ENCODE results near the gene PPM1H. TPM values are rescaled to one million over a fixed set of nuclear protein-coding genes. Genes with fewer than 3 reads are reported as not detected.
"Not testable (repeated sequence)": the region's sequence is repeated elsewhere in the genome, so short reads cannot be mapped to it uniquely, and the experiment has no call there.

PPM1H gene
- total RNA-seq, 1 experiment from 2014 or later = 65.7 TPM

DNA sequence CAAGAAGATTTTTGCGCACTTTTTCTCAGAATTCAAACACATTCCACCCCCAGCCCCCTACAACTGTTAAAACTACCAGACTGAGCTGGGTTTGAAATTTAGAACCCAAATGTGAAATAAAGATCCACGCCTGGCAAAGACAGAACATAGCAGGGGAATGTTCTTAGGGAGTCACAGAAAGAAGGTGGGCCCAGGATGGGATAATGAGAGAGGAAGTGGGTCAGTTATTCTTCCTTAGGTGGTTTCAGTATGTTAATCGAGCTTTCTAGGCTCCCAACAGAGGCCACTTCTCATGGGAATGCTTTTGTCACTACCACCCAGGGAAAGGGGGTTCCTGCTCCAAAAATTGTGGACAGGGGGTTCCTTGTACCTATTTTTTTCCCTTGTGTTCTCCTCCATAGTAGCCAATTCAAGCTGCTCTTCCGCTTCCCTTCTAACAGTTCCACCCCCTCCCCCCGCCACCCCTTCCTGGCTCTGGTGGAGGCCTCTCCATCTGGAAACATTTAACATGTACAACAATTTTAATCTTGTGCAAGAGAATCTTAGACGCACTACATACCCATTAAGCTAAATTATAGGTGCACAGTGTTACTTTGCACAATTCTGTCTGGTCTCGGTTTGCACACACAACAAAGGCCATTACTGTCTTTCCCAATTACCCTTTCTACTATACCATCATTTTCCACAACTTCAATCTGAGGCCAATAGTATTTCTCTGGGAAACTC is 250.2 kb downstream of the PPM1H start:
- in situ Hi-C loops (cut with HindIII; ENCODE audit: low sequenced_read_pairs) = no loop called here
- DNase-seq (ENCODE audit: low spot score) = peak; percentile 59

DNA sequence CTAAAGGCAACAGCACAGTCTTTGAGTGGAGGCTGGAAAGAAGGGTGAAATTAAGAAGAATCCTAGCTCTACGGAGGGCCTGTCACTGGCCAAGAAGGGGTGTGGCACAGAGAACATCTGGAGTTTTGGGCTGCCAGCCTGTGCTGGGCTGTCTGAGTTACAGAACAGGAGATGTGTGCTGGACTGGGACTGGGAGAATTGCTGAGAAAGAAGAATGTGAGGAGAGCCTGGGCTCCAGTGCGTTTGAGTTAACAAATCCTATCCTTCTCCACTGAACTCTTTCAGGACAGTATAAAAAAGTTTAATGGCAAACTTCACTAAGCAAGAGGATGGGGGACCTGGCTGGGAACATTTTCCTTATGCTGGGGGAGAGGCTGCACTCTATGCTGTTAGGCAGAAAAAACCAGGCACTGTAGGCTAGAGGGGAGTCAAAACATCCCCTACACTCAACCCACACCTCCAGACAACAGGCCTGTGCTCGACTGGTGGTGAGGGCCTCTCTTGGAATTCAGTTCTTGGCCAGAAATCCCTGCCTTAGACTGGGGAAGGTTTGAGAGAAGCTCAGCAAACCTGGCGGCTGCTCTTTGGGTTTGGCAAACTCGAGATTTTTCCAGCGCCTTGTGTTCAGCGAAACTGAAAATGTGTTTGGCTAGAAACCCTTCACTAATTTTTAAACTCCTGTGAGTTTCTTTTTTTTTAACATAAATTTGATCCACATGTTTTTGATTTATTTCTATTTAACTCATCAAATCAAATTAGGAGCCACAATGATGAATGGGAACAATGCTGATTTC is 251.0 kb downstream of the PPM1H start:
- in situ Hi-C loops (cut with HindIII; ENCODE audit: low sequenced_read_pairs) = no loop called here

DNA sequence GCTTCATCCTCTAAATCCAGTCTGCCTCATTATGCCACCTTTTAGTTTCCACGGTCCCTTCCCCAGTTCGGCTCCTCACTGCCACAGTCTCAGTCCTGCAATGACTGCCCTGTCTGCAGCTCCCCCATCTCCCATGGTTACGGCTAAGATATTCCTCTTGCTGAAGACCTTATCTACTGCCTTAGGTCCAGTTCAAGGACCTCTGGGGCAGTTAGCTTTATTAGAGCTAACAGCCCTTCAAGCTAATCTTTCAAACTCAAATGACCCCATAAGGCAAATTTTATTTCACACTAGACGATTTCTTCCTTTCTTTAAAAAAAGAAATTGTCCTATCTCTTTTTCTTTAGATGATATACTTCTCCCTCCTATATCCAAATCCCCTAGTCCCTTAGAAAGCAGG is 253.6 kb downstream of the PPM1H start:
- in situ Hi-C loops (cut with HindIII; ENCODE audit: low sequenced_read_pairs) = no loop called here
- DNase-seq (ENCODE audit: low spot score) = no peak

More for the DNA sequence above, 251.0 kb downstream of the PPM1H start:
- peak; percentile 74 for DNase-seq (ENCODE audit: low spot score)

DNA sequence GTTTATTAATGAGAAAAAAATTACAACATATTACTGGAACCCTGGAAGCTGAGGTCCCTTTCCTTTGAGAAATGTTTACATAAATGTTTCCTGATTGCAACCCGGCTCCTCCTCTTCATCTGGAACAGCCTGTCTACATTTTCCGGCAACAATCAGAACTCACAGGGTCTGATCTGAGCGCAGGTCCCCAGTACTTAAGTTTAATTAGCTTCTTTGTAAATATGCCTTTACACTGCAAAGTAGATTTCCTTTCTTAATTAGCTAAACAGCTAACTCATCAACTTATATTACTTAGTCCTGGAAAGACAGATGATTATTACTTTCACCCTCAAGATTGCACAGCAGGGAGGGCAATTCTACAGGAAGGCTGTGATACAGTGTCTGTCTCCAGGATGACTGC is 255.3 kb downstream of the PPM1H start:
- no peak for DNase-seq (ENCODE audit: low spot score)
- in situ Hi-C loops (cut with HindIII; ENCODE audit: low sequenced_read_pairs) = no loop called here

DNA sequence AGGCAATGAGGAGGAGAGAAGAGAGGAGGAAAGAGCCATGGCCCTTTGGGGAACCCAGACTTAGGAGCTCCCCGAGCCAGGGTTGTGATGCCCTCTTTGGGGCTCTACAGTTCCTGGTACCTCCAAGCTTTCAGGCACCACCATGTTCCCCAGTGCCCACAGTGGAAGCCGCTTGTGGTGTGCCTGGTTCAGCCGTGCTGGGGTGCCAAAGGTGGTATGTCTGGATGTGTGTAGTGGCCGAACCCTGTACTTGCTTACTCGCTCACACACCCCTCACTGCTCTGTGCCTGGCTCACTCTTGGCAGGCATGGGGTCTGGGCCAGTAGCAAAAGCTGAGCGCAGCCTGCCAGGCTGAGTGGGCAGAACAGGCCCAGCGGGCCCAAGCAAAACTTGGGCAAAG is 257.6 kb downstream of the PPM1H start:
- no peak for DNase-seq (ENCODE audit: low spot score)
- in situ Hi-C loops (cut with HindIII; ENCODE audit: low sequenced_read_pairs) = no loop called here

DNA sequence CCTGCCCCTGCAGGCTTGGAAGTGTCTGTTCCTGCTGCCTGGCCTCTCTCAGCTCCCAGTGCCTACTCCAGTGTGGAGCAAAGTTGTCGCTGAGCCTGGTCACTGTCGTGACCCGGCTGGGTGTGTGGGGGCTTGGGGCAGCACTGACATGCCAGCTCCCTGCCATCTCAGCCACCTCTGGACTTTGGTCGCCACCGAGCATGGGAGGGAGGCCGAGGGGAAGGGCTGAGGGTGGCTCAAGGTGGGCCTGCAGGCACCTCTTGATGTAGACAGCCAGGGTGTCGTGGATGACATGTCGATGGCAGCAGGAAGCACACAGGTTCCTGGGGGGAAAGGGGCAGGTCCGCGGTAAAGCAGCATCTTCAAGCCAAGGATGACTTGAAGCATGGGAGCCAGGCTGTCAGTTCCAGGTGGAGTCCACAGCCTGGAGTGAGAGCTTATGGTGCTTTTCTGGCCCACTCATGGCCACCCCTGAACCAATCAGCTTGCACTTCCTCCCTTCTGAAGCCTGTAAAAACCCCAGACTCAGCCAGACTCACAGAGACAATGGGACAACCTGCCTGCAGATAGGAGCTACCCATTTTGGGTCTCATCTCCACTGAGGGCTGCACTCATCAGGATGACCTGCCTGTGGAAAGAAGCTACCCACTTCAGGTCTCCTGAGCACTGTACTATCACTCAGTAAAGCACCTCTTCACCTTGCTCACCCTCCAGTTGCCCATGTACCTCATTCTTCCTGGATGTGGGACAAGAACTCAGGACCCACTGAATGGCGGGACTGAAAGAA is 258.2 kb downstream of the PPM1H start:
- in situ Hi-C loops (cut with HindIII; ENCODE audit: low sequenced_read_pairs) = no loop called here
- no peak for DNase-seq (ENCODE audit: low spot score)

DNA sequence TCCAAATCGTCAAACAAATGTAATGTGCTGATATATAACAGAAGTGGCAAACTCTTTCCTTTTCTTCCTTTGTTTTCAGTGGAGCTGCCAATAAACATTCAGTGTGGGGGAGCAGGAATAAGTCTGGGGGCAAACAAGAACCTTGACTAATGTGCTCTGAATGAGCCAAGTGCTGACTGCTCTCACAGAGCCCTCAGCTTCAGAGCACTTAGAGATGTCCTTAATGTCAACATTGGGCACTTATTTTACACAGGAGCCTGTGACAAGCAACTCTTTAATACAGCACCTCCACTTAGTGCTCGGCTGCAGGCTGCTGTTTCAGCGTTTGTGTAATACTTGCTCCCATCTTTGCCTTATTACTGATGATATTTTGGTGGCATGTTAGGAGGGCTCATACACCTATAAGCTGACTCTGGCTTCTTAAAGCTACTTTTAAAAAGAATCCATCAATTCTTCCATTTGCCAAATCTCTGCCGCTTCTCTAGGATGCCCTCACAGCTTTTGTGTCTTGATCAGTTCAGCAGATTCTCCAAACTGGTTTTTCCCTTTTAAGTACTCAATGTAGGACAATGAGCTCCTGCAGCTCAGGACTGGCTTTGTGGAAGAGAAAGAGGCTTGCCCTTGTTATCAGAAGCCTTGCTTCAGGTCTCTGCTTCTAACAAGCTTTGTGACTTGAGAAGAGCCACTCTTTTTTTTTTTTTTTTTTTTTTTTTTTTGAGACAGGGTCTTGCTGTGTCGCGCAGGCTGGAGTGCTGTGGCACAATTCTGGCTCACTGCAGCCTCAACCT is 261.7 kb downstream of the PPM1H start:
- no peak for DNase-seq (ENCODE audit: low spot score)
- in situ Hi-C loops (cut with HindIII; ENCODE audit: low sequenced_read_pairs) = no loop called here

DNA sequence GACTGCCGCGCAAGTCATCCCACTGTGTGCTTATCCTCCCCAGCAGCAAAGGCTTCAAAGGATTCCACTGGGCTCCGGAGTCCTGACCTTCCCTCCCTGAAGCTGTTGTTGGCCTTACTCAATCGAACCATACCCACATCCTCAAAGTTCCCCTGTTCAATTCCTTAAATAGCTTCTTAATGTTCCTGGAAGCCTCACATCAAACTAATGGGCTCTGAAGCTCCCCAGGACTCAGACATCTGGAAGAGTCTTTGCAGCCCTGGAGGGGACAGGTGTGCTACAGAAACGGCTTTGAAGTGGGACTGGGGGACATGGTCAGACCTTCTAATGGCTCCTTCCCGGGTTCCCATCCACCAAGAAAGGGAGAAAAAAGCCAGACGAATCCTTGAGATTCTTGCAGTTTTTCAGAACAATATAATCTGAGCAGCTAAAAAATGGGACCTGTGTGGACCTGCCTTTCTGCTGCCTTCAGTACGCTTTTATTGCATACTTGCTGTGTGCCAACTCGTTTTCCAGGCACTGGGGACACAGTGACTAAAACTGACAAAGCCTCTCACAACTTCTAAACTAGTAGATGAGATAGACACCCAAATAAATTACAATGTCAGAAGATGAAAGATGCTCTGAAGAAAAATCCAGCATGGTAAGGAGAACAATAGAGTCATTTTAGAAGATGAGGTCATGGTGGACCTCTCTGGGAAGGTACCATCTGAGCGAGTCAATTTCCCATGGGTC is 263.8 kb downstream of the PPM1H start:
- no peak for DNase-seq (ENCODE audit: low spot score)
- in situ Hi-C loops (cut with HindIII; ENCODE audit: low sequenced_read_pairs) = no loop called here

DNA sequence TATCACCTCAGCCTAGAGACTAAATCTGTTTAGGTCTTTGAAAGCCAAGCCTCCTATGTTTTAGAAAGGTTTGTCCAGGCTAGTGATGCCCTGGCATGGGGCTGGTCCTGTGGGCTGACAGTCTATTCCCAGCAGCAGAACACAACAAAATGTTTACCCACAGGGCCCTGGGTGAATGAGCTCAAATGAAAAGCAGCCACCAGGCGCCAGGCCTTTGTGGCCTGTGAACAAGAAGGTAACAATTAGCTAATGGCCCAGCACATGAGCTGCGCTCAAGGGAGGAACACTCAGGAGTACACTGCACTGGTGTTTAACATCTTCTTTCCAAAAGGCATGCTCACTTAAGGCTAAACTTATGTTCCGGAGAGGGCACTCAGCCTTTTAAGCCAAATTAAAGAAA is 266.2 kb downstream of the PPM1H start:
- in situ Hi-C loops (cut with HindIII; ENCODE audit: low sequenced_read_pairs) = no loop called here
- DNase-seq (ENCODE audit: low spot score) = no peak

DNA sequence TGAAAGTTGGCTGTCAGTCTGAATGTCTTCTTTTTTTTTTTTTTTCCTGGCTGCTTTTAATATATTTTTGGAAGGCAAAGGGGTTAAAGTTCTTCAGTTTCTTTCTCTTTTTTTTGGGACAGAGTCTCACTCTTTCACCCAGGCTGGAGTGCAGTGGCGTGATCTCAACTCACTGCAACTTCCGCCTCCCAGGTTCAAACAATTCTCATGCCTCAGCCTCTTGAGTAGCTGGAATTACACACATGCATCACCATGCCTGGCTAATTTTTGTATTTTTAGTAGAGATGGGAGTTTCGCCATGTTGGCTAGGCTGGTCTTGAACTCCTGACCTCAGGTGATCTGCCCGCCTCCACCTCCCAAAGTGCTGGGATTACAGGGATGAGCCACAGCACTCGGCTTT is 270.0 kb downstream of the PPM1H start:
- in situ Hi-C loops (cut with HindIII; ENCODE audit: low sequenced_read_pairs); DNase-seq (ENCODE audit: low spot score): not testable (repeated sequence)

DNA sequence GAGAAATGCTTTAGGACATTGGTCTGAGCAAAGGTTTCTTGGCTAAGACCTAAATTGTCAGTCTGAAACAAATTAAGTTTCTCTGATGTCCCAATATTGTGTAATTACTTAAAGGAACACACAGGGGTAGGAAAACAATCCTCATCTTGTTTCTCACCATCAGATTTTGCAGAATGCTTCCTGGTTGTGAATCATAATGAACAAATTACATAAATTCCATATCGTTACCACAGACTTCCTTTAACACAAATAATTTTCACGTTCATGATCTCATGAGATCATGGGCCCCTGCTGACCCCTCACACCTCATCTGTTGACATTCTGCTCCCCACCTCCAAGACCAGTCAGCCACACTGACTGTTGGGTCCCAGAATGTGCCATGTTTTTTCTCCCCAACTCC is 274.2 kb downstream of the PPM1H start:
- no peak for DNase-seq (ENCODE audit: low spot score)
- in situ Hi-C loops (cut with HindIII; ENCODE audit: low sequenced_read_pairs) = no loop called here

DNA sequence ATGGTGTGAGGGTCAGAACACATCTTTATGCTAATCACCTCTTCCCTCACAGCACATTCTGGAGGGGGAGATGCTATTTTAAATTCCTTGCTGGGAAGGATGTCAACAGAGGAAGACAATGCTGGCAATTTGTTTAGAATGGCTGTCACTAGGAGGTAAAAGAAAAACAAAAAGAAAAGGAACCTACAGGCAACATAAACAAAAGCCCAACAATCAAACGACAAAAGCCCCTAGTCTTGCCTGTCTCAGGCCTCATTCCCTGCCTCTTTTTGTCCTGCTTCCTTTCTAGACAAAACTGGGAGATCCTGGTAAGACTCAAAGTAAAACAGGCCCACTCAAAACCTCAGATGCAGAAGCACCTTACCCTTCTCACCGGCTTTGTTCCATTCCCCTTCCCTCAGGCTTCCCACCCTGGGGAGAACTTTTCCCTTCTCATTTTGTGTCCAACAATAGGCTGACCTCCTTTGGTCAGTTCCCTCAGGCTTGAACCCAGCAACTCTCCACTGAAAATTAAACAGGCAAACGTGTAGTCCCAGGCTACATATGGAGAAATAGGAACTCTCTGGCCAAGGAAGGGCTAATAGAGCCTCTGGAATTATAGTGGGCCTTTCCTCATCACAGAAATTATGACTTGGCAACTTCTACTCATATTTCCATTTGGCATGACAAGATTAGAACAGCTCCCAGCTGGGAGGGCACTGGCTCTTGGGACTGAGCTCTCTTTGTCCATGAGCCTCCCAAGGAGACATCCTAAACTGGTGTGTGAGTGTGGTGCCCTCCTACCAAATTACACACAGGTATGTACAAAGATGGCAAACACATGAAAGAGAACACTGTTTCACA is 275.3 kb downstream of the PPM1H start:
- DNase-seq (ENCODE audit: low spot score) = peak; percentile 25

DNA sequence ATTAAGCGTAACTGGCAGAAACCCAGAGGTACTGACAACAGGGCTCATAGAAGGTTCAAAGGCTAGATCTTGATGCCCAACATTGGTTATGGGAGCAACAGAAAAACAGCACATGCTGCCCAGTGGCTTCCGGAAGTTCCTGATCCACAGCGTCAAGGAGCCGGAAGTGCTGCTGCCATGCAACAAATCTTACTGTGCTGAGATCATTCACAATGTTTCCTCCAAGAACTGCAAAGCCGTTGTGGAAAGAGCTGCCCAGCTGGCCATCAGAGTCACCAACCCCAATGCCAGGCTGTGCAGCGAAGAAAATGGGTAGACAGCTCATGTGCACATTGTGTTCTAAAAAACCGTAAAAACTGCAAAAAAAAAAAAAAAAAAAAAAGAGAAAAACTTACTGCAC is 276.0 kb downstream of the PPM1H start:
- DNase-seq (ENCODE audit: low spot score) = peak; percentile 40
- in situ Hi-C loops (cut with HindIII; ENCODE audit: low sequenced_read_pairs) = no loop called here

More for the DNA sequence above, 275.3 kb downstream of the PPM1H start:
- in situ Hi-C loops (cut with HindIII; ENCODE audit: low sequenced_read_pairs) = no loop called here

DNA sequence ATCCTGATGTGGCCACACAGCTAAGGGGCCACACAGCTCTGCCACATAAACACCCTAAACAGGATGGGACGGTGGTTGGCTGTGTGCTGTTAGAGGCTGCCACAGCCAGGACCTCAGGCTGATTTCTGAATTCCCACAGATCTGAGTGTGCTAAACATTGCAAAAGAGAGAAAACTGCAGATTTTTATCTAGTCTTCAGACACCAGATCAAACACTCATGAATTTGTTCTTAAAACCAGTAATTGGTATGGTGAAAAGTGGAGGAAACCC is 277.7 kb downstream of the PPM1H start:
- in situ Hi-C loops (cut with HindIII; ENCODE audit: low sequenced_read_pairs) = no loop called here

DNA sequence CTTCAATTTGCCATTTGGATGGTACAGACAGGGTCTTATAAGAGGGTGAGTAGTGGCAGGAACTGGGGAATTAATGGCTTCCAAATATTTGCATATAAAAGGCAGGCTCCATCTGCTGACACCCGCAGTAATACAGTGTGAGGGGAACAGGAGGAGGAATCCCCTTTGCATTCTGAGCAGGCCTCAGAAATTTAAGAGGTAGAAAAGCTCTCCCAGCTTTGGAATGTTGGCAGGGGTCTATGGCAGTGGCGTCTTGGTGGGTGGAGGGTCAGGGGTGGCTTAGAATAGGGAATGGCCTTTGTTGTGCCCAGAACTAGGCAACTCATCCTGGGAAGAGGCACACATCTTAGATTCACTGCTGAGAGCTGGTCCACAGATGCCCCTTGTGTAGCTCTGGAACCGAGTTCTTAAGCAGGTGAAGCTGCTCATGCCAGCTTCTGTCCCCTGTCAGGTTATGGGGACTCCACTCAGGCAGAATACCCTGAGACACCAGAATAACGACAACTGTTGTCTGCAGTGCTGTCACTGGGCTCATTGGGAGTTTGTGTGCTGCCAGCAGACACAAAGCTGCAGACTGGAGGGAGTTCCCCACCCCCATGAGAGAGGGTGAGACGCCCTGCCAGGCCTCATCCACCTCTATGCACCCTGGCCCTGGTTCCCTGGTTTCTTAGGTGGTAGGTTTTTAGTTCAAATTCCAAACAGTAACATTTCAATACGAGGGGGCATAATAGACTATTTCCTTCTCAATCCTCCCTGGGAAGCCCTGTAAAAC is 278.2 kb downstream of the PPM1H start:
- in situ Hi-C loops (cut with HindIII; ENCODE audit: low sequenced_read_pairs) = no loop called here
- peak; percentile 52 for DNase-seq (ENCODE audit: low spot score)

More for the DNA sequence above, 277.7 kb downstream of the PPM1H start:
- no peak for DNase-seq (ENCODE audit: low spot score)

DNA sequence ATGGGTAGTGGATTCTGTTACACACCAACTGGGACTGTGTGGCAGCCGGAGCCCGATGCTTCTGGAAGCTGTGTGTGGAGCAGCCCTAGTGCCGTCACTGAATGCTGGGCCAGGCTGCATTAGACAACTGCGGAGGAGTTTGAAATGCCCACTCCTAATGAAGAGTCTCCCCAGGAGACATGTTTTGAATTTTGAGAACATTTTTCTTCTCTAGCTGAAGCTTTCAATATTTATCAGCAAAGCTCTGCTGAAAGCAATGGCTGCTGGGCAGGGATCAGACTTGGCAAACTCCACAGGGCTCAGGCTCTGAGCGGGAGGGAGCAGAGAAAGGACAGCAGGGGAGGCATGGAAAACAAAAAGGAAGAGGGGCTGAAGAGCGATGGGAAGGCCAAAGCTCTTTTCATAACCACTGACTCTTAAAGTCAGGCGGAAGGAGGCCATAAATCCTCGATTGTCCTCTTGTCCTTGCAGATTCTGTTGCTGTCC is 279.2 kb downstream of the PPM1H start:
- in situ Hi-C loops (cut with HindIII; ENCODE audit: low sequenced_read_pairs) = no loop called here
- peak; percentile 76 for DNase-seq (ENCODE audit: low spot score)

All from G401 (cell line).